ENCODE data around the gene RAB3C.

RAB3C gene

GRCh38 chr5:58670582-58670981, 87.7 kb downstream of the RAB3C start:
- Histone ChIP-seq H3K9me3 (replicated peaks; ENCODE audit: insufficient read depth, low read length) (no peaks in the 10 kb centered on the region), H3K27ac (ENCODE audit: low read length) (no peak overlapping the region), H3K4me2 (ENCODE audit: low read depth, low read length) (no peak overlapping the region), H3F3A (ENCODE audit: insufficient read depth, low read length) (no peaks in the 10 kb centered on the region), H3K9ac (ENCODE audit: low read length) (no peak overlapping the region), H3K4me3 (ENCODE audit: low read length) (no peak overlapping the region), H3K36me3 (replicated peaks; ENCODE audit: insufficient read depth, low read length) (no peaks in the 10 kb centered on the region), H3K9me2 (replicated peaks; ENCODE audit: insufficient read depth, low read length) (no peaks in the 10 kb centered on the region), H3K27me3 (replicated peaks; ENCODE audit: insufficient read depth, low read length) (no peaks in the 10 kb centered on the region), H3K4me1 (ENCODE audit: low read length) (no peaks in the 10 kb centered on the region), H2AFZ (ENCODE audit: low read length) (no peak overlapping the region), H3K79me2 (ENCODE audit: low read length) (no peaks in the 10 kb centered on the region), H4K20me1 (ENCODE audit: insufficient read depth, low read length) (no peaks in the 10 kb centered on the region)
- TF ChIP-seq EZH2 (optimal IDR thresholded peaks at IDR 0.05; ENCODE audit: low read depth, low read length) (no peak), CTCF (IDR thresholded peaks at IDR 0.05; ENCODE audit: low read length) (no peak), EZH2phosphoT487 (IDR thresholded peaks at IDR 0.05; ENCODE audit: low read length) (no peak)
- DNase-seq: no peak

- Histone ChIP-seq H4K20me1 (ENCODE audit: insufficient read depth, low read length) (no peaks in the 10 kb centered on the region), H3K9ac (ENCODE audit: low read length) (no peak overlapping the region), H2AFZ (ENCODE audit: low read length) (no peak overlapping the region), H3K27ac (ENCODE audit: low read length) (no peak overlapping the region), H3F3A (ENCODE audit: insufficient read depth, low read length) (no peaks in the 10 kb centered on the region), H3K4me2 (ENCODE audit: low read depth, low read length) (no peak overlapping the region), H3K4me3 (ENCODE audit: low read length) (no peak overlapping the region), H3K79me2 (ENCODE audit: low read length) (no peaks in the 10 kb centered on the region), H3K36me3 (replicated peaks; ENCODE audit: insufficient read depth, low read length) (no peaks in the 10 kb centered on the region), H3K27me3 (replicated peaks; ENCODE audit: insufficient read depth, low read length) (no peaks in the 10 kb centered on the region), H3K4me1 (ENCODE audit: low read length) (no peaks in the 10 kb centered on the region), H3K9me2 (replicated peaks; ENCODE audit: insufficient read depth, low read length) (no peaks in the 10 kb centered on the region), H3K9me3 (replicated peaks; ENCODE audit: insufficient read depth, low read length) (no peaks in the 10 kb centered on the region)
- TF ChIP-seq CTCF (IDR thresholded peaks at IDR 0.05; ENCODE audit: low read length): no peak
- TF ChIP-seq EZH2 (optimal IDR thresholded peaks at IDR 0.05; ENCODE audit: low read depth, low read length): no peak
- TF ChIP-seq EZH2phosphoT487 (IDR thresholded peaks at IDR 0.05; ENCODE audit: low read length): no peak
- no peak for DNase-seq
These were observed 88.3 kb downstream of the RAB3C start for GRCh38 chr5:58671155-58671554.

GRCh38 chr5:58672521-58672920, 89.6 kb downstream of the RAB3C start:
- TF ChIP-seq EZH2phosphoT487 (IDR thresholded peaks at IDR 0.05; ENCODE audit: low read length): no peak
- TF ChIP-seq EZH2 (optimal IDR thresholded peaks at IDR 0.05; ENCODE audit: low read depth, low read length): no peak
- no peak for TF ChIP-seq CTCF (IDR thresholded peaks at IDR 0.05; ENCODE audit: low read length)
- Histone ChIP-seq H3K9me3 (replicated peaks; ENCODE audit: insufficient read depth, low read length) (no peaks in the 10 kb centered on the region), H3K4me2 (ENCODE audit: low read depth, low read length) (no peak overlapping the region), H3K4me3 (ENCODE audit: low read length) (no peak overlapping the region), H4K20me1 (ENCODE audit: insufficient read depth, low read length) (no peaks in the 10 kb centered on the region), H3F3A (ENCODE audit: insufficient read depth, low read length) (no peaks in the 10 kb centered on the region), H3K9ac (ENCODE audit: low read length) (no peak overlapping the region), H3K27ac (ENCODE audit: low read length) (no peak overlapping the region), H3K4me1 (ENCODE audit: low read length) (no peaks in the 10 kb centered on the region), H2AFZ (ENCODE audit: low read length) (no peak overlapping the region), H3K36me3 (replicated peaks; ENCODE audit: insufficient read depth, low read length) (no peaks in the 10 kb centered on the region), H3K9me2 (replicated peaks; ENCODE audit: insufficient read depth, low read length) (no peaks in the 10 kb centered on the region), H3K27me3 (replicated peaks; ENCODE audit: insufficient read depth, low read length) (no peaks in the 10 kb centered on the region), H3K79me2 (ENCODE audit: low read length) (no peaks in the 10 kb centered on the region)
- DNase-seq: no peak
